Fibroblast of lung (primary cell): ENCODE data around the gene GPR22.

Experiments
- EZH2 ChIP-seq: IDR thresholded peaks from 2 replicates; pipeline ENCODE4 v1.5.1; 2012; ENCODE audit warnings: low read length, control low read depth, mild to moderate bottlenecking; ENCODE audit errors: missing control alignments
- TF ChIP-seq, protein P1 (sequence below), 2 donors: IDR thresholded peaks in 1 of 2; conservative IDR thresholded peaks in 1 of 2; 1 replicate in 1 of 2; 2 replicates in 1 of 2; pipeline ENCODE4 v1.5.1; 2011 to 2012; ENCODE audit warnings: low read length in 2 of 2, control low read depth in 1 of 2, inconsistent platforms in 1 of 2, low read depth in 1 of 2, mild to moderate bottlenecking in 1 of 2

DNA sequence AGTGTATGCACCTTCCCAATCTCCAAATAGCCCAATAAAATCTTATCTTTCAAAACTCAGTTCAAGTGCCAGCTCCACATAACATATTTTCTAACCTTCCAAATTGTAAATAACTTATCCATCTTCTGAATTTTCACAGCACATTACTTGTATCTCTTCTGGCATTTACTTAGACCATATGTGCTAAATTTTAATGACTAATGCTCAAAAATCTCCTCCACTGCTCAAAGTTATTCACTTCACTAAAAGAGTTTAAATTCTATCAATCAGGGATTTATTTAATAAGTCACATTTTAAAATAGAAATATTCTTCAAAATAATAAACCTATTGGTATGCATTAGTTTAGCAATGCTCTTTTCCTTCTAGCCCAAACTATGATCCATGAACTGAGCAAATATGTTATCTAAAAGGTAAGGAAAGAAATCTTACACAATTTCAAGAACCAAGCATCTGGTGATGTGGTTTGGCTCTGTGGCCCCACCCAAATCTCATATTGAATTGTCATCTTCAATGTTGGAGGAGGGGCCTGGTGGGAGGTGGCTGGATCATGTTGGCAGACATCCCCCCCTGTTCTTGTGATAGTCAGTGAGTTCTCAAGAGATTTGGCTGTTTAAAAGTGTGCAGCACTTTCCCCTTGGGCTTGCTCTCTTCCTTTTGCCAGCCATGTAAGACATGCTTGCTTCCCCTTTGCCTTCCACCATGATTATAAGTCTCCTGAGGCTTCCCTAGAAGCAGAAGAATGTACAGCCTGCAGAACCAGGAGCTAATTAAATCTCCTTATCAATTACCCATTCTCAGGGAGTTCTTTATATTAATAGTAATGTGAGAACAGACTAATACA is 28.1 kb upstream of the GPR22 start:
- TF ChIP-seq, protein P1, sequence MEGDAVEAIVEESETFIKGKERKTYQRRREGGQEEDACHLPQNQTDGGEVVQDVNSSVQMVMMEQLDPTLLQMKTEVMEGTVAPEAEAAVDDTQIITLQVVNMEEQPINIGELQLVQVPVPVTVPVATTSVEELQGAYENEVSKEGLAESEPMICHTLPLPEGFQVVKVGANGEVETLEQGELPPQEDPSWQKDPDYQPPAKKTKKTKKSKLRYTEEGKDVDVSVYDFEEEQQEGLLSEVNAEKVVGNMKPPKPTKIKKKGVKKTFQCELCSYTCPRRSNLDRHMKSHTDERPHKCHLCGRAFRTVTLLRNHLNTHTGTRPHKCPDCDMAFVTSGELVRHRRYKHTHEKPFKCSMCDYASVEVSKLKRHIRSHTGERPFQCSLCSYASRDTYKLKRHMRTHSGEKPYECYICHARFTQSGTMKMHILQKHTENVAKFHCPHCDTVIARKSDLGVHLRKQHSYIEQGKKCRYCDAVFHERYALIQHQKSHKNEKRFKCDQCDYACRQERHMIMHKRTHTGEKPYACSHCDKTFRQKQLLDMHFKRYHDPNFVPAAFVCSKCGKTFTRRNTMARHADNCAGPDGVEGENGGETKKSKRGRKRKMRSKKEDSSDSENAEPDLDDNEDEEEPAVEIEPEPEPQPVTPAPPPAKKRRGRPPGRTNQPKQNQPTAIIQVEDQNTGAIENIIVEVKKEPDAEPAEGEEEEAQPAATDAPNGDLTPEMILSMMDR (conservative IDR thresholded peaks at IDR 0.05 in 1 of 2, IDR thresholded peaks at IDR 0.05 in 1 of 2; ENCODE audit: low read depth in 1 of 2, low read length in 2 of 2), result no peak
- TF ChIP-seq EZH2, result no peak
